Measurements from ENCODE around the gene CBX4. TPM values are rescaled to one million over a fixed set of nuclear protein-coding genes. Genes with fewer than 3 reads are reported as not detected.

Gene CBX4
- total RNA-seq, 4 donors from 2014 or later = 5.6 to 17.2 (median 13.5) TPM

- H3K4me1 ChIP-seq = peaks cover 15 to 25% of the 10 kb centered on the region in 2 donors
- no peak for TF ChIP-seq POLR2A (IDR thresholded peaks at IDR 0.05)
- TF ChIP-seq, protein P1, sequence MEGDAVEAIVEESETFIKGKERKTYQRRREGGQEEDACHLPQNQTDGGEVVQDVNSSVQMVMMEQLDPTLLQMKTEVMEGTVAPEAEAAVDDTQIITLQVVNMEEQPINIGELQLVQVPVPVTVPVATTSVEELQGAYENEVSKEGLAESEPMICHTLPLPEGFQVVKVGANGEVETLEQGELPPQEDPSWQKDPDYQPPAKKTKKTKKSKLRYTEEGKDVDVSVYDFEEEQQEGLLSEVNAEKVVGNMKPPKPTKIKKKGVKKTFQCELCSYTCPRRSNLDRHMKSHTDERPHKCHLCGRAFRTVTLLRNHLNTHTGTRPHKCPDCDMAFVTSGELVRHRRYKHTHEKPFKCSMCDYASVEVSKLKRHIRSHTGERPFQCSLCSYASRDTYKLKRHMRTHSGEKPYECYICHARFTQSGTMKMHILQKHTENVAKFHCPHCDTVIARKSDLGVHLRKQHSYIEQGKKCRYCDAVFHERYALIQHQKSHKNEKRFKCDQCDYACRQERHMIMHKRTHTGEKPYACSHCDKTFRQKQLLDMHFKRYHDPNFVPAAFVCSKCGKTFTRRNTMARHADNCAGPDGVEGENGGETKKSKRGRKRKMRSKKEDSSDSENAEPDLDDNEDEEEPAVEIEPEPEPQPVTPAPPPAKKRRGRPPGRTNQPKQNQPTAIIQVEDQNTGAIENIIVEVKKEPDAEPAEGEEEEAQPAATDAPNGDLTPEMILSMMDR (IDR thresholded peaks at IDR 0.05) = no peak
- H3K36me3 ChIP-seq = no peaks in the 10 kb centered on the region
- no peaks in the 10 kb centered on the region for H3K9me3 ChIP-seq
- intact Hi-C loops (cut with DNase I) = no loop called here
- no peak overlapping the region for H3K27ac ChIP-seq
- H3K4me3 ChIP-seq (replicated peaks in 1 of 3) = no peak overlapping the region
- DNase-seq = no peak
- H3K27me3 ChIP-seq = no peaks in the 10 kb centered on the region
- 94 to 100% methylated on average over 4 to 5 of the region's 5 CpGs for WGBS, 2 donors
Observed at GRCh38 chr17:79825580-79825921, 13.7 kb downstream of the CBX4 start.

GRCh38 chr17:79824893-79825579 lies 14.2 kb downstream of the CBX4 start:
- WGBS, 2 donors = 85 to 92% methylated on average over 4 to 6 of the region's 6 CpGs
- DNase-seq = no peak
- H3K27me3 ChIP-seq = no peaks in the 10 kb centered on the region
- H3K4me1 ChIP-seq = peaks cover 12 to 19% of the 10 kb centered on the region in 2 donors
- intact Hi-C loops (cut with DNase I) = no loop called here
- H3K36me3 ChIP-seq = no peaks in the 10 kb centered on the region
- TF ChIP-seq POLR2A (IDR thresholded peaks at IDR 0.05) = no peak
- TF ChIP-seq, protein P1 (IDR thresholded peaks at IDR 0.05) = no peak
- no peak overlapping the region for H3K27ac ChIP-seq
- no peaks in the 10 kb centered on the region for H3K9me3 ChIP-seq
- H3K4me3 ChIP-seq (replicated peaks in 1 of 3) = no peak overlapping the region

DNA sequence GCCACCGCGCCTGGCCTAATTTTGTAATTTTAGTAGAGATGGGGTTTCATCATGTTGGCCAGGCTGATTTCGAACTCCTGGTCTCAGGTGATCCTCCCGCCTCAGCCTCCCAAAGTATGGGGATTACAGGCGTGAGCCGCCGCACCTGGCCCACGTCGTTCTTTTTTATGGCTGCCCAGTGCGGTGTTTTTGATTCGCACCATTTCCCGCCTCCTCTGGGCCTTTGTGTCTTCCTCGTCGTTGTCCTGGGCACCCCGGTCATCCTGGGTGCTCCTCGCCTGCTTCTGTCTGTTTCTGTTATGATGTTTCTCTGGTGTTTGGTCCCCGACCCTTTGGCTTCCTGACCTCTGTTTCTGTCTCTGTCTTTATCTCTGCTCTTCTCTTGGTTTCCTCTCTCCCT lies 15.0 kb downstream of the CBX4 start:
- H3K27me3 ChIP-seq = no peaks in the 10 kb centered on the region
- no peaks in the 10 kb centered on the region for H3K36me3 ChIP-seq
- no peak for DNase-seq
- WGBS, 2 donors = 96 to 97% methylated on average over 17 of the region's 17 CpGs
- H3K4me1 ChIP-seq = peaks cover 6 to 11% of the 10 kb centered on the region in 2 donors
- H3K27ac ChIP-seq = no peak overlapping the region
- no peaks in the 10 kb centered on the region for H3K9me3 ChIP-seq
- intact Hi-C loops (cut with DNase I) = no loop called here
- no peak overlapping the region for H3K4me3 ChIP-seq (replicated peaks in 1 of 3)
- TF ChIP-seq, protein P1 (IDR thresholded peaks at IDR 0.05) = no peak
- no peak for TF ChIP-seq POLR2A (IDR thresholded peaks at IDR 0.05)

- Histone ChIP-seq H3K9me3 (no peaks in the 10 kb centered on the region), H3K4me1 (peaks cover 0 to 3% of the 10 kb centered on the region in 2 donors), H3K27me3 (no peaks in the 10 kb centered on the region), H3K4me3 (replicated peaks in 1 of 3) (no peak overlapping the region), H3K27ac (no peak overlapping the region), H3K36me3 (no peaks in the 10 kb centered on the region)
- 93 to 98% methylated on average over 17 of the region's 17 CpGs for WGBS, 2 donors
- no peak for DNase-seq
- TF ChIP-seq POLR2A (IDR thresholded peaks at IDR 0.05) = no peak
- TF ChIP-seq, protein P1 (IDR thresholded peaks at IDR 0.05) = no peak
- intact Hi-C loops (cut with DNase I) = no loop called here
Observed at GRCh38 chr17:79822583-79823124, 16.6 kb downstream of the CBX4 start.

DNA sequence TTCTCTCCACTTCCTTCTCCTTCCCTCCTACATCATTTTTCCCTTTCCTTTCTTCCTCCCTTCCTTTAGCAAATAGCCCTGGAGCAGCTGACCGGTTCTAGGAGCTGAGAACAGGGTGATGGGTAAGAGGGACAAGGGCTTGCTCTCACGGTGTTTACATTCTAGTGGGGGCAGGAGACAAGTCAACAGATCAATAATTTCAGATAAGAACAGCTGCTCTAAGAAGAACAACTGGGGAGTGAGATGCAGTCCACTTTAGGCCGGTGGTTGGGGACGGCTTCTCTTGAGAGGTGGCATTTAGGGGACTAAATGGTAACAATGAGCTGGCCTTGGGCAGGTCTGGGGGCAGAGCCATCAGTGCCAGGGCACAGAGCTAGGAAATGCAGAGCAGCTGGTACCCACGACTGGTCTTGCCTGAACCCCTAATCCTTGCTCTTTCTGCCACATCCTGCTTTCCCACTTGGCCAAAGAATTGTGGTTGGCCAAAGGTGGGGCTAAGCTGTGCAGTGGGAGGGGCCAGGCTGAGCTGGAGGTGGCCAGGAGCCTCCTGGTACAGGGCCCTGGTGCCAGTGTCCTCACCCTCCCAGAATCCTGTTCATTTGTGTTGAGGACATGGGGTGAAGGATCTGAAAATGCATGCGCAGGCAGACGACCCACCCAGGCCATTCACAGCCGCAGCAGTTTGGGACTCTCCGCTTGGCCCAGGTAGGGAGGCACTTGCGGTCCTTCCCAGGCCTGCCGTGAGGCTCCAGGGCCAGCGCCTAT lies 17.7 kb downstream of the CBX4 start:
- WGBS, 2 donors = 83 to 89% methylated on average over 7 to 11 of the region's 12 CpGs
- intact Hi-C loops (cut with DNase I) = no loop called here
- H3K27me3 ChIP-seq = no peaks in the 10 kb centered on the region
- no peak overlapping the region for H3K4me3 ChIP-seq (replicated peaks in 1 of 3)
- TF ChIP-seq, protein P1 (IDR thresholded peaks at IDR 0.05) = no peak
- TF ChIP-seq POLR2A (IDR thresholded peaks at IDR 0.05) = no peak
- H3K4me1 ChIP-seq = peaks cover 0 to 3% of the 10 kb centered on the region in 2 donors
- DNase-seq = no peak
- no peaks in the 10 kb centered on the region for H3K9me3 ChIP-seq
- H3K27ac ChIP-seq = no peak overlapping the region
- H3K36me3 ChIP-seq = no peaks in the 10 kb centered on the region

Data from thyroid gland (tissue), 4 donors.